Measurements from ENCODE around the gene NR2F6. TPM values are rescaled to one million over a fixed set of nuclear protein-coding genes. Genes with fewer than 3 reads are reported as not detected.
A peak's percentile ranks its signal among the peaks of the same experiment; 100 is the strongest.

The NR2F6 gene
- total RNA-seq, 1 experiment from 2014 or later, result 96.5 TPM

- H3K9me3 Mint-ChIP-seq (ENCODE audit: unreplicated experiment), result no peaks in the 10 kb centered on the region
- BruUV-seq (replicated peaks), result no TSS peak
- Histone ChIP-seq H3K4me1 (no peaks in the 10 kb centered on the region; the same call in 1 of the 2 replicates), H3K9me3 (no peaks in the 10 kb centered on the region), H3K4me3 (ENCODE audit: low read depth, low read length) (no peak overlapping the region), H3K36me3 (ENCODE audit: control insufficient read depth, insufficient read depth, low read length) (no peaks in the 10 kb centered on the region; the same call in 1 of the 2 replicates), H3K27me3 (replicated peaks; ENCODE audit: control insufficient read depth, insufficient read depth, low read length) (no peaks in the 10 kb centered on the region)
- DNase-seq, result no peak
- H3K27ac Mint-ChIP-seq (ENCODE audit: unreplicated experiment), result no peak overlapping the region
- no peak for TF ChIP-seq CTCF (IDR thresholded peaks at IDR 0.05; ENCODE audit: insufficient read depth in 1 of 2, low read depth in 1 of 2, low read length in 1 of 2, severe bottlenecking in 1 of 2, unreplicated experiment in 1 of 2)
- H3K4me3 Mint-ChIP-seq (ENCODE audit: unreplicated experiment), result peak overlapping the region; percentile 74
- intact Hi-C loops (cut with micrococcal nuclease; ENCODE audit: unreplicated experiment), result loop anchor here (5.0 kb wide), 1 partner anchor 41 kb away; the partner anchor contains the start of gene OCEL1
- peaks cover 7% of the 10 kb centered on the region for H3K4me1 Mint-ChIP-seq (ENCODE audit: low read depth, unreplicated experiment)
- peaks cover 56% of the 10 kb centered on the region for H3K36me3 Mint-ChIP-seq (ENCODE audit: insufficient read depth, unreplicated experiment)
- ChIA-PET POLR2A (interaction anchor here (0.8 kb wide), 1 partner anchor 53 kb away, joined by 4 read pairs; the partner anchor contains the start of gene USE1), CTCF (interaction anchor here (0.7 kb wide), 1 partner anchor 138 kb away, joined by 5 read pairs; no protein-coding TSS in a partner anchor)
- H3K27me3 Mint-ChIP-seq (ENCODE audit: insufficient read depth, unreplicated experiment), result no peaks in the 10 kb centered on the region
These were observed 23.0 kb upstream of the NR2F6 start for GRCh38 chr19:17268754-17269153.

GRCh38 chr19:17266975-17267788 lies 21.5 kb upstream of the NR2F6 start, which contains the start of gene BABAM1:
Gene BABAM1 (plus strand): TSS chr19:17267443. CDS start chr19:17268807, 1,364 bp downstream.
- Mint-ChIP-seq H3K36me3 (ENCODE audit: insufficient read depth, unreplicated experiment) (peaks cover 46% of the 10 kb centered on the region), H3K4me1 (ENCODE audit: low read depth, unreplicated experiment) (peaks cover 7% of the 10 kb centered on the region), H3K4me3 (ENCODE audit: unreplicated experiment) (peak within 1 kb of the TSS; percentile 74), H3K9me3 (ENCODE audit: unreplicated experiment) (no peaks in the 10 kb centered on the region), H3K27ac (ENCODE audit: unreplicated experiment) (peak within 1 kb of the TSS; percentile 80), H3K27me3 (ENCODE audit: insufficient read depth, unreplicated experiment) (no peaks in the 10 kb centered on the region)
- Histone ChIP-seq H3K27me3 (replicated peaks; ENCODE audit: control insufficient read depth, insufficient read depth, low read length) (no peaks in the 10 kb centered on the region), H3K4me1 (no peaks in the 10 kb centered on the region; the same call in 1 of the 2 replicates), H3K4me3 (ENCODE audit: low read depth, low read length) (peak within 1 kb of the TSS; percentile 93), H3K9me3 (no peaks in the 10 kb centered on the region), H3K36me3 (ENCODE audit: control insufficient read depth, insufficient read depth, low read length) (no peaks in the 10 kb centered on the region; the same call in 1 of the 2 replicates)
- no peak for TF ChIP-seq CTCF (IDR thresholded peaks at IDR 0.05; ENCODE audit: insufficient read depth in 1 of 2, low read depth in 1 of 2, low read length in 1 of 2, severe bottlenecking in 1 of 2, unreplicated experiment in 1 of 2)
- intact Hi-C loops (cut with micrococcal nuclease; ENCODE audit: unreplicated experiment), result loop anchor here (1.0 to 5.0 kb wide), 3 partner anchors 16 to 52 kb away; partner anchors contain the start of genes OCEL1 and USE1
- no TSS peak for BruUV-seq (replicated peaks)
- CTCF ChIA-PET, result interaction anchor here (0.6 to 1.8 kb wide), 10 partner anchors 16 to 308 kb away, joined by 3 to 15 read pairs (median 4); partner anchors contain the start of gene MRPL34
- POLR2A ChIA-PET, result interaction anchor here (0.6 to 1.5 kb wide), 8 partner anchors 15 to 199 kb away, joined by 3 to 16 read pairs (median 9); partner anchors contain the start of genes DDA1, NR2F6, OCEL1 and USE1
- DNase-seq, result peak; percentile 97 to 98

- no peak overlapping the region for H3K4me3 ChIP-seq (ENCODE audit: low read depth, low read length)
- H3K36me3 ChIP-seq (ENCODE audit: control insufficient read depth, insufficient read depth, low read length), result no peaks in the 10 kb centered on the region; the same call in 1 of the 2 replicates
- DNase-seq, result no peak
- BruUV-seq (replicated peaks), result no TSS peak
- Mint-ChIP-seq H3K4me1 (ENCODE audit: low read depth, unreplicated experiment) (peaks cover 7% of the 10 kb centered on the region), H3K27ac (ENCODE audit: unreplicated experiment) (peak overlapping the region; percentile 80), H3K36me3 (ENCODE audit: insufficient read depth, unreplicated experiment) (peaks cover 46% of the 10 kb centered on the region), H3K27me3 (ENCODE audit: insufficient read depth, unreplicated experiment) (no peaks in the 10 kb centered on the region), H3K9me3 (ENCODE audit: unreplicated experiment) (no peaks in the 10 kb centered on the region), H3K4me3 (ENCODE audit: unreplicated experiment) (peak overlapping the region; percentile 74)
- no peaks in the 10 kb centered on the region for H3K9me3 ChIP-seq
- TF ChIP-seq CTCF (IDR thresholded peaks at IDR 0.05; ENCODE audit: insufficient read depth in 1 of 2, low read depth in 1 of 2, low read length in 1 of 2, severe bottlenecking in 1 of 2, unreplicated experiment in 1 of 2), result no peak
- intact Hi-C loops (cut with micrococcal nuclease; ENCODE audit: unreplicated experiment), result loop anchor here (2.0 to 5.0 kb wide), 2 partner anchors 16 to 39 kb away; partner anchors contain the start of gene OCEL1
- H3K4me1 ChIP-seq, result no peaks in the 10 kb centered on the region; the same call in 1 of the 2 replicates
- no peaks in the 10 kb centered on the region for H3K27me3 ChIP-seq (replicated peaks; ENCODE audit: control insufficient read depth, insufficient read depth, low read length)
- ChIA-PET POLR2A (interaction anchor here (0.5 to 1.5 kb wide), 9 partner anchors 16 to 198 kb away, joined by 3 to 16 read pairs (median 7); partner anchors contain the start of genes DDA1, NR2F6, OCEL1 and USE1), CTCF (interaction anchor here (0.6 to 1.8 kb wide), 10 partner anchors 16 to 308 kb away, joined by 3 to 15 read pairs (median 4); partner anchors contain the start of gene MRPL34)
These were observed 20.9 kb upstream of the NR2F6 start for GRCh38 chr19:17266589-17266974.
